Dendritic cell treated with granulocyte-macrophage colony-stimulating factor and Interleukin-4, amounts not matched to agents 40 ng/mL and 50 ng/mL, for 4 days (primary cell): ENCODE measurements around the gene CDC37L1.
A peak's percentile ranks its signal among the peaks of the same experiment; 100 is the strongest.
"Not testable (repeated sequence)": the region's sequence is repeated elsewhere in the genome, so short reads cannot be mapped to it uniquely, and the experiment has no call there.

Source experiments
- H3K27ac Mint-ChIP-seq: one replicate; pipeline ENCODE4 v1.8.0; 2022; ENCODE audit warnings: mild to moderate bottlenecking, mixed read lengths
- H3K27me3 Mint-ChIP-seq: one replicate; pipeline ENCODE4 v1.8.0; 2022; ENCODE audit warnings: mild to moderate bottlenecking, mixed read lengths
- H3K36me3 Mint-ChIP-seq: one replicate; pipeline ENCODE4 v1.8.0; 2022; ENCODE audit warnings: low read depth, mixed read lengths
- H3K4me1 Mint-ChIP-seq: one replicate; pipeline ENCODE4 v1.8.0; 2022; ENCODE audit warnings: low read depth, mixed read lengths
- H3K4me3 Mint-ChIP-seq: one replicate; pipeline ENCODE4 v1.8.0; 2022; ENCODE audit warnings: mild to moderate bottlenecking, moderate library complexity, mixed read lengths
- H3K9me3 Mint-ChIP-seq: one replicate; pipeline ENCODE4 v1.8.0; 2022; ENCODE audit warnings: mixed read lengths
- intact Hi-C: fragments of 100-400 bp; cut with micrococcal nuclease; formaldehyde crosslinking; loops from one replicate; pipeline ENCODE4 v1.15.0; 2022

The CDC37L1 gene

GRCh38 chr9:4739587-4740387 lies 60.4 kb downstream of the CDC37L1 start:
- H3K9me3 Mint-ChIP-seq = no peaks in the 10 kb centered on the region
- H3K27ac Mint-ChIP-seq = peak overlapping the region; percentile 86
- peaks cover 25% of the 10 kb centered on the region for H3K4me1 Mint-ChIP-seq
- intact Hi-C loops = loop anchor here (2.0 to 5.0 kb wide), 3 partner anchors 53 to 77 kb away; partner anchors contain the start of genes CDC37L1, PLPP6 and RCL1
- peak overlapping the region; percentile 87 for H3K4me3 Mint-ChIP-seq
- H3K36me3 Mint-ChIP-seq = peaks cover 15% of the 10 kb centered on the region
- no peaks in the 10 kb centered on the region for H3K27me3 Mint-ChIP-seq

GRCh38 chr9:4740388-4740637 lies 60.9 kb downstream of the CDC37L1 start:
- Mint-ChIP-seq H3K36me3 (peaks cover 15% of the 10 kb centered on the region), H3K27ac (peak overlapping the region; percentile 86), H3K4me1 (peaks cover 25% of the 10 kb centered on the region), H3K27me3 (no peaks in the 10 kb centered on the region), H3K4me3 (peak overlapping the region; percentile 87), H3K9me3 (no peaks in the 10 kb centered on the region)
- intact Hi-C loops = loop anchor here (2.0 to 5.0 kb wide), 3 partner anchors 52 to 78 kb away; partner anchors contain the start of genes CDC37L1, PLPP6 and RCL1

- Mint-ChIP-seq H3K4me3 (peak within 1 kb of the TSS; percentile 87), H3K36me3 (peaks cover 15% of the 10 kb centered on the region), H3K27me3 (no peaks in the 10 kb centered on the region), H3K27ac (peak within 1 kb of the TSS; percentile 86), H3K4me1 (peaks cover 25% of the 10 kb centered on the region), H3K9me3 (no peaks in the 10 kb centered on the region)
- intact Hi-C loops = loop anchor here (2.0 to 5.0 kb wide), 3 partner anchors 52 to 78 kb away; partner anchors contain the start of genes CDC37L1, PLPP6 and RCL1
Observed at GRCh38 chr9:4740638-4741364, 61.4 kb downstream of the CDC37L1 start, which contains the start of gene AK3. Gene AK3, minus strand, starts transcription at chr9:4741202. Its CDS starts 115 bp downstream, at chr9:4741087.

- Mint-ChIP-seq H3K36me3 (peaks cover 15% of the 10 kb centered on the region), H3K4me3 (peak overlapping the region; percentile 87), H3K9me3 (no peaks in the 10 kb centered on the region), H3K4me1 (peaks cover 25% of the 10 kb centered on the region), H3K27me3 (no peaks in the 10 kb centered on the region), H3K27ac (peak overlapping the region; percentile 86)
- intact Hi-C loops = loop anchor here (2.0 to 5.0 kb wide), 3 partner anchors 51 to 79 kb away; partner anchors contain the start of genes CDC37L1, PLPP6 and RCL1
Observed at GRCh38 chr9:4741365-4742089, 62.2 kb downstream of the CDC37L1 start.

GRCh38 chr9:4742246-4742645 lies 62.9 kb downstream of the CDC37L1 start:
- Mint-ChIP-seq H3K36me3 (peaks cover 15% of the 10 kb centered on the region), H3K4me1 (peaks cover 25% of the 10 kb centered on the region), H3K27ac (peak overlapping the region; percentile 86), H3K9me3 (no peaks in the 10 kb centered on the region), H3K27me3 (no peaks in the 10 kb centered on the region), H3K4me3 (no peak overlapping the region)
- intact Hi-C loops = loop anchor here (5.0 kb wide), 2 partner anchors 65 to 80 kb away; partner anchors contain the start of genes CDC37L1 and PLPP6

- H3K4me1 Mint-ChIP-seq = peaks cover 25% of the 10 kb centered on the region
- peaks cover 15% of the 10 kb centered on the region for H3K36me3 Mint-ChIP-seq
- intact Hi-C loops = loop anchor here (5.0 kb wide), 2 partner anchors 66 to 81 kb away; partner anchors contain the start of genes CDC37L1 and PLPP6
- H3K9me3 Mint-ChIP-seq = no peaks in the 10 kb centered on the region
- no peaks in the 10 kb centered on the region for H3K27me3 Mint-ChIP-seq
- no peak overlapping the region for H3K4me3 Mint-ChIP-seq
- no peak overlapping the region for H3K27ac Mint-ChIP-seq
Observed at GRCh38 chr9:4743131-4743875, 63.9 kb downstream of the CDC37L1 start.

GRCh38 chr9:4746278-4747030 lies 67.1 kb downstream of the CDC37L1 start:
- Mint-ChIP-seq H3K27ac (no peak overlapping the region), H3K36me3 (peaks cover 3% of the 10 kb centered on the region), H3K9me3 (no peaks in the 10 kb centered on the region), H3K4me3 (no peak overlapping the region), H3K4me1 (peaks cover 7% of the 10 kb centered on the region), H3K27me3 (no peaks in the 10 kb centered on the region)
- intact Hi-C loops = no loop called here

GRCh38 chr9:4748612-4749011 lies 69.2 kb downstream of the CDC37L1 start:
- H3K27ac Mint-ChIP-seq = no peak overlapping the region
- H3K36me3 Mint-ChIP-seq = no peaks in the 10 kb centered on the region
- H3K27me3 Mint-ChIP-seq = peaks cover 1% of the 10 kb centered on the region
- no peaks in the 10 kb centered on the region for H3K4me1 Mint-ChIP-seq
- intact Hi-C loops = no loop called here
- H3K4me3 Mint-ChIP-seq = no peak overlapping the region
- no peaks in the 10 kb centered on the region for H3K9me3 Mint-ChIP-seq

GRCh38 chr9:4750023-4750673 lies 70.8 kb downstream of the CDC37L1 start:
- Mint-ChIP-seq H3K27ac (no peak overlapping the region), H3K27me3 (peaks cover 4% of the 10 kb centered on the region), H3K9me3 (no peaks in the 10 kb centered on the region), H3K4me1 (peaks cover 8% of the 10 kb centered on the region), H3K36me3 (no peaks in the 10 kb centered on the region), H3K4me3 (no peak overlapping the region)
- intact Hi-C loops = loop anchor here (10.0 kb wide), 1 partner anchor 365 kb away; no protein-coding TSS in a partner anchor

GRCh38 chr9:4754530-4754929 lies 75.2 kb downstream of the CDC37L1 start:
- Mint-ChIP-seq H3K4me1 (peaks cover 13% of the 10 kb centered on the region), H3K27me3 (peaks cover 10% of the 10 kb centered on the region)
- not testable (repeated sequence) for H3K9me3 Mint-ChIP-seq

GRCh38 chr9:4755026-4755609 lies 75.7 kb downstream of the CDC37L1 start:
- no peak overlapping the region for H3K27ac Mint-ChIP-seq
- H3K36me3 Mint-ChIP-seq = no peaks in the 10 kb centered on the region

More at GRCh38 chr9:4754530-4754929, 75.2 kb downstream of the CDC37L1 start:
- intact Hi-C loops = loop anchor here (10.0 kb wide), 1 partner anchor 370 kb away; no protein-coding TSS in a partner anchor
- not testable (repeated sequence) for H3K36me3 Mint-ChIP-seq, H3K4me3 Mint-ChIP-seq, H3K27ac Mint-ChIP-seq

GRCh38 chr9:4756420-4756819 lies 77.1 kb downstream of the CDC37L1 start:
- no peaks in the 10 kb centered on the region for H3K36me3 Mint-ChIP-seq
- H3K27me3 Mint-ChIP-seq = peaks cover 14% of the 10 kb centered on the region
- peaks cover 31% of the 10 kb centered on the region for H3K4me1 Mint-ChIP-seq
- H3K27ac Mint-ChIP-seq = no peak overlapping the region
- no peak overlapping the region for H3K4me3 Mint-ChIP-seq
- intact Hi-C loops = loop anchor here (5.0 to 10.0 kb wide), 2 partner anchors 154 to 372 kb away; no protein-coding TSS in a partner anchor
- no peaks in the 10 kb centered on the region for H3K9me3 Mint-ChIP-seq

More at GRCh38 chr9:4755026-4755609, 75.7 kb downstream of the CDC37L1 start:
- H3K4me1 Mint-ChIP-seq = peaks cover 19% of the 10 kb centered on the region
- no peak overlapping the region for H3K4me3 Mint-ChIP-seq
- intact Hi-C loops = loop anchor here (5.0 to 10.0 kb wide), 2 partner anchors 153 to 370 kb away; no protein-coding TSS in a partner anchor
- no peaks in the 10 kb centered on the region for H3K9me3 Mint-ChIP-seq
- H3K27me3 Mint-ChIP-seq = peaks cover 10% of the 10 kb centered on the region
